Adrenal gland (tissue), 5 donors: ENCODE measurements around the gene SDK1.

ENCODE experiments used
- POLR2A ChIP-seq, 2 donors: fragments of 450-650 bp; IDR thresholded peaks; one replicate each; pipeline ENCODE4 v1.6.1; 2017; ENCODE audit warnings: antibody characterized with exemption in 2 of 2, mild to moderate bottlenecking in 2 of 2, moderate library complexity in 1 of 2
- TF ChIP-seq, protein P1 (sequence below), 6 experiments: fragments of 450-650 bp in 4 of 6; fragments of 200-600 bp in 2 of 6; sonication (generic) in 1 of 6; IDR thresholded peaks; 1 replicate in 5 of 6; 2 replicates in 1 of 6; pipeline versions ENCODE4 v1.5.1 to v1.8.0; 2016 to 2021; ENCODE audit warnings: antibody characterized with exemption in 6 of 6, mild to moderate bottlenecking in 2 of 6, moderate library complexity in 1 of 6
- donor health status: DM: no; HTN: no; CAD: no.

DNA sequence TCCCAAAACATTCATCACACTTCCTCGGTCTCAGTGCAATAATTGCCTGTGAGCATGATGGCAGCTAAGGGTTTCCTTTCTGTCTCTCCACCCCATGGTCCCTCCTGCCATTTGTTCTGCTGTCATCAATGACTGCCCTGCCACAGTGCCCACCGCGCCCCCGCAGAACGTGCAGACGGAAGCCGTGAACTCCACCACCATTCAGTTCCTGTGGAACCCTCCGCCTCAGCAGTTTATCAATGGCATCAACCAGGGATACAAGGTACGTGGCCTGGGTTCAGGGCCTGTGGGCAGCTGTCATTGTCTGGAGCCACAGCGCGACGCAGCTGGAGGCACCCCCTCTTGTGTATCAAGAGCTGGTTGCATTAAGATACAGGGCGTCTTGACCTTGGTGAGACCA is 748.1 kb downstream of the SDK1 start:
- TF ChIP-seq, protein P1, sequence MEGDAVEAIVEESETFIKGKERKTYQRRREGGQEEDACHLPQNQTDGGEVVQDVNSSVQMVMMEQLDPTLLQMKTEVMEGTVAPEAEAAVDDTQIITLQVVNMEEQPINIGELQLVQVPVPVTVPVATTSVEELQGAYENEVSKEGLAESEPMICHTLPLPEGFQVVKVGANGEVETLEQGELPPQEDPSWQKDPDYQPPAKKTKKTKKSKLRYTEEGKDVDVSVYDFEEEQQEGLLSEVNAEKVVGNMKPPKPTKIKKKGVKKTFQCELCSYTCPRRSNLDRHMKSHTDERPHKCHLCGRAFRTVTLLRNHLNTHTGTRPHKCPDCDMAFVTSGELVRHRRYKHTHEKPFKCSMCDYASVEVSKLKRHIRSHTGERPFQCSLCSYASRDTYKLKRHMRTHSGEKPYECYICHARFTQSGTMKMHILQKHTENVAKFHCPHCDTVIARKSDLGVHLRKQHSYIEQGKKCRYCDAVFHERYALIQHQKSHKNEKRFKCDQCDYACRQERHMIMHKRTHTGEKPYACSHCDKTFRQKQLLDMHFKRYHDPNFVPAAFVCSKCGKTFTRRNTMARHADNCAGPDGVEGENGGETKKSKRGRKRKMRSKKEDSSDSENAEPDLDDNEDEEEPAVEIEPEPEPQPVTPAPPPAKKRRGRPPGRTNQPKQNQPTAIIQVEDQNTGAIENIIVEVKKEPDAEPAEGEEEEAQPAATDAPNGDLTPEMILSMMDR (IDR thresholded peaks at IDR 0.05), result no peak
- TF ChIP-seq POLR2A (IDR thresholded peaks at IDR 0.05), result no peak
